Measurements from ENCODE around the gene ATF6. TPM values are rescaled to one million over a fixed set of nuclear protein-coding genes. Genes with fewer than 3 reads are reported as not detected.

ATF6 gene
- total and polyA plus RNA-seq, 2 donors (not counting 3 experiments of a cell fraction or from before 2014, with no cell fraction given) = 24.9 to 40.3 TPM

DNA sequence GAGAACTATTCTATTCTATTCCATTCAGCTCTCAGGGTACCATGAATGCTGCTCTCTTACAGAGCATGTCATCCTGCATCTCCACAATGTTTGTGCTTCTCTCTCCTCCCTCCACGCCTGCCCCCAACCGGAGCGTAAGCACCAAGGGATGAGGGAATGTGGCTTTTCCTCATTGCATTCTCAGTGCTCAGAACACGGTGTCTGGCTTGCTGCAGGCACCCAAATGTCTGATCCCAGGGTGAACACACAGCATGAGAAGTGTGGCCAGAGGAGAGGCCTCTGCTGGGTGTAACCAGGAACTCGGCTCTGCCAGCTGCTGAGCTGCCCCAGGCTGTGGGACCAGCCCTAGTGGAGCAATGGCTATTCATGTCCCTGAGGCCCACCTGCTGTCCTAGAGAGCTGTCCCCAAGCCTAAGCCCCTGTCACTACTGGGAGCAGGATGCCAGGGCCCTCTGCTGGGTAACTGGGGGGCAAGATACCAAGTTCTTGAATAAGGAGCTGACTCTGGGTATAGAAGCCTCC lies 219.2 kb downstream of the ATF6 start:
- no peak overlapping the region for H3K4me2 ChIP-seq (ENCODE audit: insufficient read depth, low read length)
- no peak overlapping the region for H3K27ac ChIP-seq (ENCODE audit: insufficient read depth, low read depth, low read length)
- no peak overlapping the region for H2AFZ ChIP-seq (ENCODE audit: low read depth, low read length)
- FAIRE-seq (no peak), DNase-seq (ENCODE audit: low read depth, low spot score) (no peak)
- no peaks in the 10 kb centered on the region for H4K20me1 ChIP-seq (replicated peaks; ENCODE audit: control insufficient read depth, extremely low read depth, insufficient read depth, low read length)
- no peak overlapping the region for H3K4me3 ChIP-seq (replicated peaks in 1 of 3; ENCODE audit: insufficient read depth in 1 of 3, low read depth in 1 of 3, low read length in 3 of 3)
- no peak overlapping the region for H3K9ac ChIP-seq (replicated peaks; ENCODE audit: extremely low read depth, insufficient read depth, low read length)
- ChIA-PET CTCF (interaction anchor here (1.4 kb wide), 1 partner anchor 31 kb away, joined by 3 read pairs; no protein-coding TSS in a partner anchor), POLR2A (no interaction called here)
- no peaks in the 10 kb centered on the region for H3K79me2 ChIP-seq (ENCODE audit: control insufficient read depth, insufficient read depth, low read length)
- H3K9me3 ChIP-seq (replicated peaks; ENCODE audit: control insufficient read depth, insufficient read depth, low read length) = no peaks in the 10 kb centered on the region
- H3K36me3 ChIP-seq (ENCODE audit: control insufficient read depth in 2 of 2, extremely low read depth in 1 of 2, insufficient read depth in 2 of 2, low read length in 2 of 2) = no peaks in the 10 kb centered on the region
- no TSS peak for BruUV-seq (replicated peaks)
- H3K27me3 ChIP-seq (ENCODE audit: control insufficient read depth in 2 of 2, insufficient read depth in 2 of 2, low read length in 2 of 2) = peaks cover 8 to 16% of the 10 kb centered on the region in 2 experiments
- dilution Hi-C loops (cut with MboI; ENCODE audit: extremely low pct_ligation_motif_present, low sequenced_read_pairs) (no loop called here), intact Hi-C loops (cut with micrococcal nuclease) (no loop called here)
- TF ChIP-seq MYC (IDR thresholded peaks at IDR 0.05; ENCODE audit: low read depth, low read length) (no peak), POLR2A (IDR thresholded peaks at IDR 0.05; ENCODE audit: low read depth, low read length) (no peak), FOS (IDR thresholded peaks at IDR 0.05; ENCODE audit: borderline replicate concordance, insufficient read depth, low read length) (no peak)
- no peaks in the 10 kb centered on the region for H3K9me1 ChIP-seq (replicated peaks; ENCODE audit: control insufficient read depth, extremely low read depth, insufficient read depth, low read length)
- no peaks in the 10 kb centered on the region for H3K4me1 ChIP-seq (ENCODE audit: control insufficient read depth, extremely low read depth, insufficient read depth, low read length)

DNA sequence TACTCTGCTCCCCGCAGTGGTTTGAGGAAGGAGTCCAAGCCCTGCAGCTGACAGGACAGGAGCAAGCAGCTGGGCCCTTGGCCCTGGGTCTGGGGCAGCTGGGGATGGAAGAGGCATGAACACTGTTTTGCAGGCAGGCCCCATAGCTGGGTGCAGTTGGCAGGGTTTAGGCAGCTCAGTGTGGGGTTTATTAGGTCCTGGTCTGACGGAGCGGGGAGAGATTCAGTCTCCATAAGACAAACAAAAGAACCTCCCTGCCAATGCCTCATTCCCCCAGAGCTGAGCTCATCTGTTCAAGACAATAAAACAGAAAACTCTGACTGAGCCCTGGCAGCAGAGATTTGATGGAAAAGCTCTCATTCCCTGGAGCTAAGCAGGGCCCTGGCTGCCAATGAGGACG lies 220.2 kb downstream of the ATF6 start:
- dilution Hi-C loops (cut with MboI; ENCODE audit: extremely low pct_ligation_motif_present, low sequenced_read_pairs) (no loop called here), intact Hi-C loops (cut with micrococcal nuclease) (no loop called here)
- H3K4me1 ChIP-seq (ENCODE audit: control insufficient read depth, extremely low read depth, insufficient read depth, low read length) = no peaks in the 10 kb centered on the region
- TF ChIP-seq, protein P1, sequence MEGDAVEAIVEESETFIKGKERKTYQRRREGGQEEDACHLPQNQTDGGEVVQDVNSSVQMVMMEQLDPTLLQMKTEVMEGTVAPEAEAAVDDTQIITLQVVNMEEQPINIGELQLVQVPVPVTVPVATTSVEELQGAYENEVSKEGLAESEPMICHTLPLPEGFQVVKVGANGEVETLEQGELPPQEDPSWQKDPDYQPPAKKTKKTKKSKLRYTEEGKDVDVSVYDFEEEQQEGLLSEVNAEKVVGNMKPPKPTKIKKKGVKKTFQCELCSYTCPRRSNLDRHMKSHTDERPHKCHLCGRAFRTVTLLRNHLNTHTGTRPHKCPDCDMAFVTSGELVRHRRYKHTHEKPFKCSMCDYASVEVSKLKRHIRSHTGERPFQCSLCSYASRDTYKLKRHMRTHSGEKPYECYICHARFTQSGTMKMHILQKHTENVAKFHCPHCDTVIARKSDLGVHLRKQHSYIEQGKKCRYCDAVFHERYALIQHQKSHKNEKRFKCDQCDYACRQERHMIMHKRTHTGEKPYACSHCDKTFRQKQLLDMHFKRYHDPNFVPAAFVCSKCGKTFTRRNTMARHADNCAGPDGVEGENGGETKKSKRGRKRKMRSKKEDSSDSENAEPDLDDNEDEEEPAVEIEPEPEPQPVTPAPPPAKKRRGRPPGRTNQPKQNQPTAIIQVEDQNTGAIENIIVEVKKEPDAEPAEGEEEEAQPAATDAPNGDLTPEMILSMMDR (IDR thresholded peaks at IDR 0.05; ENCODE audit: extremely low read depth in 1 of 2, insufficient read depth in 1 of 2, low read depth in 1 of 2, low read length in 2 of 2) = no peak
- TF ChIP-seq FOS (IDR thresholded peaks at IDR 0.05; ENCODE audit: borderline replicate concordance, insufficient read depth, low read length) = no peak
- no peak for TF ChIP-seq MYC (IDR thresholded peaks at IDR 0.05; ENCODE audit: low read depth, low read length)
- TF ChIP-seq, protein P2, sequence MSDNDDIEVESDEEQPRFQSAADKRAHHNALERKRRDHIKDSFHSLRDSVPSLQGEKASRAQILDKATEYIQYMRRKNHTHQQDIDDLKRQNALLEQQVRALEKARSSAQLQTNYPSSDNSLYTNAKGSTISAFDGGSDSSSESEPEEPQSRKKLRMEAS (IDR thresholded peaks at IDR 0.05; ENCODE audit: insufficient read depth, insufficient read length) = no peak
- TF ChIP-seq EZH2 (IDR thresholded peaks at IDR 0.05; ENCODE audit: borderline replicate concordance, low read depth, low read length, severe bottlenecking) = no peak
- no peak for TF ChIP-seq GATA2 (IDR thresholded peaks at IDR 0.05; ENCODE audit: insufficient read depth, insufficient read length, low read depth, low read length)
- TF ChIP-seq JUN (IDR thresholded peaks at IDR 0.05; ENCODE audit: borderline replicate concordance, insufficient read depth, insufficient read length, low read depth) = no peak
- no peak for TF ChIP-seq POLR2AphosphoS5 (IDR thresholded peaks at IDR 0.05; ENCODE audit: insufficient read depth, low read depth, low read length)
- TF ChIP-seq POLR2A (IDR thresholded peaks at IDR 0.05; ENCODE audit: low read depth, low read length) = no peak
- peaks cover 8 to 13% of the 10 kb centered on the region in 2 experiments for H3K27me3 ChIP-seq (ENCODE audit: control insufficient read depth in 2 of 2, insufficient read depth in 2 of 2, low read length in 2 of 2)
- no peaks in the 10 kb centered on the region for H4K20me1 ChIP-seq (replicated peaks; ENCODE audit: control insufficient read depth, extremely low read depth, insufficient read depth, low read length)
- H3K9me1 ChIP-seq (replicated peaks; ENCODE audit: control insufficient read depth, extremely low read depth, insufficient read depth, low read length) = no peaks in the 10 kb centered on the region
- no peaks in the 10 kb centered on the region for H3K36me3 ChIP-seq (ENCODE audit: control insufficient read depth in 2 of 2, extremely low read depth in 1 of 2, insufficient read depth in 2 of 2, low read length in 2 of 2)
- ChIA-PET POLR2A (no interaction called here), CTCF (interaction anchor here (1.4 kb wide), 1 partner anchor 30 kb away, joined by 3 read pairs; no protein-coding TSS in a partner anchor)
- H3K4me3 ChIP-seq (replicated peaks in 1 of 3; ENCODE audit: insufficient read depth in 1 of 3, low read depth in 1 of 3, low read length in 3 of 3) = no peak overlapping the region
- no peak overlapping the region for H2AFZ ChIP-seq (ENCODE audit: low read depth, low read length)
- no peak overlapping the region for H3K9ac ChIP-seq (replicated peaks; ENCODE audit: extremely low read depth, insufficient read depth, low read length)
- FAIRE-seq (no peak), DNase-seq (ENCODE audit: low read depth, low spot score) (no peak)
- H3K79me2 ChIP-seq (ENCODE audit: control insufficient read depth, insufficient read depth, low read length) = no peaks in the 10 kb centered on the region
- H3K4me2 ChIP-seq (ENCODE audit: insufficient read depth, low read length) = no peak overlapping the region
- H3K9me3 ChIP-seq (replicated peaks; ENCODE audit: control insufficient read depth, insufficient read depth, low read length) = no peaks in the 10 kb centered on the region
- H3K27ac ChIP-seq (ENCODE audit: insufficient read depth, low read depth, low read length) = no peak overlapping the region
- no TSS peak for BruUV-seq (replicated peaks)

All from endothelial cell of umbilical vein (primary cell).